DMS114 treated with DMSO at 0.1 percent for 48 hours (cell line): ENCODE measurements around the gene AASS.

Experiments used
- DNase-seq: peaks from one replicate; lab custom pipeline; 2025; ENCODE audit not compliant: unreplicated experiment; lab: John Stamatoyannopoulos, UW

The AASS gene

DNA sequence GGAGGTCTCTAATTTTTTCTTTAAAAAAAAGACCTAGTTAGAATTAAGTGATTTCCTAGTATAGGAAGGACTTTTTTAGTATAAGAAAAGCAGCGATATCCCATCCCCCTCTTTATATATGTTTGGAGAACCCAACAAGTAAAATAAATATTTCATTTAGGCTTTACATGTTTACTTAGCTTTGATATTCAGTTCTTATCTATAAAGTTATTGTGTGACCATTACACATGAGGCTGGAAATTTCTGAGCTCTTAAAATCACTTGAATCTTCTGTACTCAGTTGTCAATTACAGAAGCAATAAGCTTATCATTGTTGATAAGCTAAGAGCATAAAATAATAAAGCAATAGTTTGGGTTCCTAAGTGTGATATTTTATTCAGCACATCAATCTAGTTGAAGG, 89.7 kb downstream of the AASS start:
- no peak for DNase-seq

DNA sequence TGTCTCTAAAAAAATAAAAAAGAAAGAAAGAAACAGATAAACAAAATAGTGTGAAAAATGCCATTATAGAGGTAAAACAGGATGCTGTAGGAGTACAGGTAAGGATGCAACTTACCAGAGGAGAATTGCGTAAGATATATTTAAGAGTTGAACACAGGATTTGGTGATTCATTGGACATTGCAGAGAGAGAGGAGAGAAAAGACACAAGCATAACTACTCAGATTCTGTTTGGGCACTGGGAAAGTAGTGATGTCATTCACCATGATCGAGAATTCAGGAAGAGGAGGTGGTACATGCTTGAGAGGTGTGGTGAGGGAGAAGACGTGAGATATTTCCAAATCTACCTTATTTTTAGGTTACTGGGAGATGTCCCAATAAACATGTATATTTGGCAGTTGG, 97.6 kb downstream of the AASS start:
- DNase-seq, result no peak

GRCh38 chr7:122040147-122040546, 103.9 kb downstream of the AASS start:
- no peak for DNase-seq

- DNase-seq, result no peak
Measured at GRCh38 chr7:122038904-122039303, 105.1 kb downstream of the AASS start.

GRCh38 chr7:122038134-122038533, 105.9 kb downstream of the AASS start:
- DNase-seq, result no peak

DNA sequence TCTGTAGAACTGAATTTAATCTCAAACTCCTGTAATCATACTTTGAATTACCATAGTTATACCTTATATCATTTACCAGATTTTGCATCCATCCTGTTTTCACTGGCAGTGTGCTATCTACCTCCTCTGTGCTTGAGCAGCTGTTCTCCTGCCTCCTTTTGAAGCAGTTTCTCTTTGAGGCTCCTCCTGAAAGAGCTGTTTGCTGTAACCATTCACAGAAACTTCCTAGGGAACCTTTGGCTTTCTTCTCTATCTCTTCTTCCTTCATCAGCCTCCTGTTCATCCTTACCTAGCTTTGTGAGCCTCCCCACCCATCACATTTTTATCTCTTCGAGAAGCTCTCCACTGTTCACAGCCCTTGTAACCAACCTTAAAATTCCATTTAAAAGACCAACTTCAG, 108.2 kb downstream of the AASS start:
- DNase-seq, result no peak

DNA sequence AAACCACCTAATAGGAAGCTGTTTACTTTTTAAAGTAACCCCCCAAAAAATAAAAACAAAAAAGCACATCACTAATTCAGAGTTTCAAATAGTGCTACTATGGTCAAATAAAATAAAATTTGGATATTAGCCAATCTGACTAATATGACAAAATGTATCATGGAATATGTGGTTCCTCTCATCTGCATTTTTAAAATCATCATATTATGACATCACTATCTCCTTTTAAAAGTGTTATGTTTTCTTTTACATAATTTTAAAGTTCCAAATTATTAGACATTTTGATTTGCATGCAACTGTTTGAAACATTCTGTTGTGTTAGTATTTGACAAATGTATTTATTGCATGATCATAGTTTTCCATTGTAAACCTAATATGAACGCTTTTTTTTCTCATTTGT, 110.4 kb downstream of the AASS start:
- no peak for DNase-seq

GRCh38 chr7:122027058-122027457, 117.0 kb downstream of the AASS start:
- no peak for DNase-seq
